Measurements from ENCODE around the gene VWA3A. TPM values are rescaled to one million over a fixed set of nuclear protein-coding genes. Genes with fewer than 3 reads are reported as not detected.
"Not testable (repeated sequence)": the region's sequence is repeated elsewhere in the genome, so short reads cannot be mapped to it uniquely, and the experiment has no call there.

The VWA3A gene
- total RNA-seq, 1 donor = under 0.01 TPM

DNA sequence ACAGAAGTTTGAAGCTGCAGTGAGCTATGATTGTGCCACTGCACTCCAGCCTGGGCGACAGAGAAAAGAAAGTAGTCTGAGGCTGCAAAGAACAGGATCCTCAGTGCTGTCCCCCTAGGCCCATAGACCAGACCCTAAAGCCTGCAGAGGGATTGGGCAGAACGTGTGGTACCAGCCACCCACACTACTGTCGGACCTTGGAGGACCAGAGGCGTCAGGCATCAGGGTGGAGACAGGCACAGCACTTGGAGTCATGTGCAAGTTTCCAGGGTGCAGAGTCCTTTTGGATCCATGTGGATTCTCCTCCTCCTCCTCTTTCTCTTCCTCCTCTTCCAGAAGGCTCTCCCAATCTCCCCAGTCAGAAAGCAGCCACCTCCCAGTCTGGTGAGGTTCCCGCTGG is 72.1 kb downstream of the VWA3A start:
- no peak overlapping the region for H3K4me3 ChIP-seq (ENCODE audit: low read depth, low read length)
- no peak for DNase-seq (ENCODE audit: low read depth)
- TF ChIP-seq, protein P1, sequence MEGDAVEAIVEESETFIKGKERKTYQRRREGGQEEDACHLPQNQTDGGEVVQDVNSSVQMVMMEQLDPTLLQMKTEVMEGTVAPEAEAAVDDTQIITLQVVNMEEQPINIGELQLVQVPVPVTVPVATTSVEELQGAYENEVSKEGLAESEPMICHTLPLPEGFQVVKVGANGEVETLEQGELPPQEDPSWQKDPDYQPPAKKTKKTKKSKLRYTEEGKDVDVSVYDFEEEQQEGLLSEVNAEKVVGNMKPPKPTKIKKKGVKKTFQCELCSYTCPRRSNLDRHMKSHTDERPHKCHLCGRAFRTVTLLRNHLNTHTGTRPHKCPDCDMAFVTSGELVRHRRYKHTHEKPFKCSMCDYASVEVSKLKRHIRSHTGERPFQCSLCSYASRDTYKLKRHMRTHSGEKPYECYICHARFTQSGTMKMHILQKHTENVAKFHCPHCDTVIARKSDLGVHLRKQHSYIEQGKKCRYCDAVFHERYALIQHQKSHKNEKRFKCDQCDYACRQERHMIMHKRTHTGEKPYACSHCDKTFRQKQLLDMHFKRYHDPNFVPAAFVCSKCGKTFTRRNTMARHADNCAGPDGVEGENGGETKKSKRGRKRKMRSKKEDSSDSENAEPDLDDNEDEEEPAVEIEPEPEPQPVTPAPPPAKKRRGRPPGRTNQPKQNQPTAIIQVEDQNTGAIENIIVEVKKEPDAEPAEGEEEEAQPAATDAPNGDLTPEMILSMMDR (IDR thresholded peaks at IDR 0.05; ENCODE audit: insufficient read depth, low read depth, low read length) = no peak

DNA sequence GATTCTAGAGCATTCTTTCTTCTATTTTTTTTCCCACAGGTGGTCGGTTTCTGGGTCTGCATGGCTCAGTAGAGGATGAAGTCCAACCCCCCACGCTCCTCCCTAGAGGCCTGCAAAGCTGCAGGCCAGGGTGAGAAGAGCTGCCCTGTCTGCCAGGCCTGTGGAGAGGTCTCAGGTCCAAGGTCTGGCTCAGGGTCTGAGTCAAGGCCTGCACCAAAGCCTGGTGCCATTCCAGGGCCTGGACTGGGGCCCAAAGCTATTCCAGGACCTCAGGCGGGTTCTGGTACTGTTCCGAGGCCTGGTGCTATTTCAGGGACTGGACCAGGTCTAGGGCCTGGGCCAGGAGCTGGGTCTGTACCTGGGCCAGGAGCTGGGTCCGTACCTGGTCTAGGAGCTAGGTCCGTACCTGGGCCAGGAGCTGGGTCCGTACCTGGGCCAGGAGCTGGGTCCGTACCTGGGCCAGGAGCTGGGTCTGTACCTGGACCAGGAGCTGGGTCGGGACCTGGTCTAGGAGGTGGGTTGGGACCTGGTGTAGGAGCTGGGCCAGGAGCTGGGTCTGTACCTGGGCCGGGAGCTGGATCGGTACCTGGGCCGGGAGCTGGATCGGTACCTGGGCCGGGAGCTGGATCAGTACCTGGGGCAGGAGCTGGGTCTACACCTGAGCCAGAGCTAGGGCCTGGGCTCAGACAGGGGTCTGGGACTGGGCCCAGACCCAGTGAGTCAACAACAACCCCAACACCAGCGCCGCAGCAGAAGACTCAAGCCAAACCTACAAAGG is 73.4 kb downstream of the VWA3A start:
- TF ChIP-seq, protein P1 (IDR thresholded peaks at IDR 0.05; ENCODE audit: insufficient read depth, low read depth, low read length) = no peak
- no peak for DNase-seq (ENCODE audit: low read depth)
- H3K4me3 ChIP-seq (ENCODE audit: low read depth, low read length) = no peak overlapping the region

DNA sequence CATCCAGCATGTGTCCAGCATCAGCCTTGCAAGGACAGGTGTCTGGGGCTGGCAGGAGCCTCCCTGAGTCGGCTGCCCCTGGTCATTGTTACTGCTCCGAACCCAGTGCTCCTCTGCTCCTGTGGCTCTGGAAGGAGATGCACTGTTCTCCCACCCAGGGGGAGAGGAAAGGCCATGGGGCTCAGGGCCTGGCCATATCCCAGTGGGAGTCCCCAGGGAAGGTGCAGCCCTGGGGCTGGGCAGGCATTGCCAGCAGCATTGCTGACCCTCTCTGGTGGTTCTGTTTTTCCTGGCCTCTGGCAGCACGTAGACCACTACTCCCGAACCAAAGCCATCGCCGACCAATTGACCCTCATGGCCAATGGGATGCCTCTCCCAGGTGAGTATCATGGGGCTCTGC is 79.6 kb downstream of the VWA3A start:
- no peak for DNase-seq (ENCODE audit: low read depth)
- H3K4me3 ChIP-seq (ENCODE audit: low read depth, low read length) = no peak overlapping the region
- TF ChIP-seq, protein P1 (IDR thresholded peaks at IDR 0.05; ENCODE audit: insufficient read depth, low read depth, low read length) = no peak

DNA sequence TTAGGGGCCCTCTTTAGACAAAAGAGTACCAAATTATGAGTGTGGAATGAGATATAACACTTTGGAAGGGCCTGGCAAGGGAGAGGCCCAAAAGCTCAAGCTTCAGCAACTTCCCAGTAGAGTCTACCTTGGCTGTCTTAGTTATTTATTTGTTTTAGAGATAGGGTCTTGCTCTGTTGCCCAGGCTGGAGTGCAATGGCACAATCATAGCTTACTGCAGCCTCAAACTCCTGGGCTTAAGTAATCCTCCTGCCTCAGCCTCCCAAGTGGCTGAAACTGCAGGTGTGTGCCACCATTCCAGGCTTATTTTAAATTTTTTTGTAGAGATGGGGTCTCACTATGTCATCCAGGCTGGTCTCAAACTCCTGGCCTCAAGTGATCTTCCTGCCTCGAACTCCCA is 80.3 kb downstream of the VWA3A start:
- not testable (repeated sequence) for H3K4me3 ChIP-seq (ENCODE audit: low read depth, low read length); DNase-seq (ENCODE audit: low read depth)

DNA sequence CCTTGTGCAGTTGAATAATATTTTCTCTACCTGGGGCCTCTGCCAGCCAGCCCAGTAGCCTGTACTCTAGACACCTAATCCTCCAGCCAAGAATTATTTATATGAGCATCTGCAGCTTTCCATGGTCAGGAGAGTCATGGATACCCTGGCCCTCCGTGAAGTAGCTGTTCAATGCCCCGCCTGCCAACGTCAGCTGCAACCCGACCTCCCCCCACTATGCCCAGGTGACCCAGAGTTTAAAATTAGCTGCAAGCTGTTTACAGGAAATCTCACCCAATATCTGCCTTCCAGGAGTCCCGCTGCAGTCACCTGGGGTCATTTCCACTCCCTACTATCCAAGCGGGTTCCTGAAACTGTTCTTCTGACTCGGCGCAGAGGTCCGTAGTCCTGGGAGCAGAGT is 82.3 kb downstream of the VWA3A start:
- no peak for DNase-seq (ENCODE audit: low read depth)
- no peak overlapping the region for H3K4me3 ChIP-seq (ENCODE audit: low read depth, low read length)
- TF ChIP-seq, protein P1 (IDR thresholded peaks at IDR 0.05; ENCODE audit: insufficient read depth, low read depth, low read length) = no peak

DNA sequence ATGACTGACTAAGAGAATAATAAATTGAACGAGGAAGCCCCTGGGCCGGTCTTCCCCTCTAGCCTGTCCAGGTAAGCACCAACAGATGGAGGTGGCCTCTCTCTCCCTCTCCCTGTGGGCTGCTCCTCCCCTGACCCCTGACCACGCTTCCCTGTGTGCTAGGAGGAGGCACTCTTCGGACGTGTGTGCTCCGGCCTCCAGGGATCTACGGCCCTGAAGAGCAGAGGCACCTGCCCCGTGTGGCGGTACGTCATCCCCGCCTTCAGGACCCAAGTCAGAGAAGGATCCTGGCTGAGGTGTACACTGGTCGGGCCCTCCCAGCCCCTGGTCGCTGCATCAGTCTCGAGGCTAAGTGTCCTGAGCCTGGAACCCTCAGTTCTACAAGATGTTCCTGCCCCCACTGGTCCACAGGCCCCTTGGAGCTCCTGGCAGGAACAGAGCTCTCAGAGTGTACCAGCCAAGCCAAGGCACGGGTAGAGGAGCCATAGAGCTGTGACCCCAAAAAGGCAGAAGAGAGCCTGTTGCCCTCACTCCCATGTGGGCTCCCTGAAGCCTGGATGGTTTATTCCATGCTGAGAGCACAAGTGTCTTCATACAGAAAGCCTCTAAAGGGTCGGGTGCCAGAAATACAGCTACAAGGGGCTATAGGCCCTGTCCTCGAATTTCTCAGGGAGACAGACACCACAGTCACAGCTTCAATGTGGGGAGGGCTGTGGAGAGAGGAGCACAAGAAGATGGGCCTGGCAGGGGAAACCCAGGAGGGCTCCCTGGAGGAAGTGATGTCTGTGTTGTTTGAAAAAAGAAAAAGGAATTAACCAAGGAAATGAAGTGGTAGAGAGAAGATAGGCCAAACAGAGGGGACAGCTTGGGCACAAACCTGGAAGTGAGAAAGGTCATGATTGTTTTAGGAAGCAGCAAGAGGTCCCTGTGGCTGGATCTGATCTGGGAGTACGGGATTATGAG is 85.9 kb downstream of the VWA3A start:
- no peak for DNase-seq (ENCODE audit: low read depth)
- TF ChIP-seq, protein P1 (IDR thresholded peaks at IDR 0.05; ENCODE audit: insufficient read depth, low read depth, low read length) = no peak
- no peak overlapping the region for H3K4me3 ChIP-seq (ENCODE audit: low read depth, low read length)

DNA sequence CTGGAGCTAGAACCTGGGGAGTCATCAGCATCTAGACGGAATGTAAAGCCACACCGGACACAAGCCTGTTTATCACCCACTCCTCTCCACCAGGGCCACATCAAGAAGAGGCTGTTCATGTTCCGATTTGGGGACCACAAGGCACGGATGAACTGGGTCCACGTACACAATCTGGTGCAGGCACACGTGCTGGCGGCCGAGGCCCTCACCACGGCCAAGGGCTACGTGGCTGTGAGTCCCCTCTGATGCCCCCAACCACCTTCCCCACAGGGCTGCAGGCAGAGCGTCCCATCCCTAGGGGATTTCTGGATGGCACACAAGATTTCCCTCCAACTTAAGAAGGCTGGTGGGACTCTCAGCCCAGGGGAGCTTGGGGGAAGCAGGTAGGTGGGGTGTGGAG is 89.1 kb downstream of the VWA3A start:
- DNase-seq (ENCODE audit: low read depth) = no peak
- TF ChIP-seq, protein P1 (IDR thresholded peaks at IDR 0.05; ENCODE audit: insufficient read depth, low read depth, low read length) = no peak
- no peak overlapping the region for H3K4me3 ChIP-seq (ENCODE audit: low read depth, low read length)

Data from fibroblast of villous mesenchyme (primary cell).